Measurements from ENCODE around the gene NUP43.
"Not testable (repeated sequence)": the region's sequence is repeated elsewhere in the genome, so short reads cannot be mapped to it uniquely, and the experiment has no call there.

The NUP43 gene

DNA sequence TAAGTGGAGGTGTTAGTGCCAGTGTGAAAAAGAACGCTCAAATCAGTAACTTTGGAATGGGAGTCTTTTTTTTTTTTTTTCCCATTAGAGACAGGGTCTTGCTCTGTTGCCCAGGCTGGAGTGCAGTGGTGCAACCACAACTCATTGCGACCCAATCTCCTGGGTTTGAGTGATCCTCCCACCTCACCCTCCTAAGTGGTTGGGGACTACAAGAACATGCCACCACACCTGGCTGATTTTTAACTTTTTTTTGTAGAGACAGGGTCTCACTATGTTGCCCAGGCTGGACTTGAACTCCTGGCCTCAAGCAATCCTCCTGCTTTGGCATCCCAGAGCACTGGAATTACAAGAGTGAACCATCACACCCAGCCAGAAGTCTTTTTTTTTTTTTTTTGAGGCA, 48.2 kb downstream of the NUP43 start:
- no peak for DNase-seq (ENCODE audit: low read depth, low spot score)
- H3K4me3 ChIP-seq (ENCODE audit: low read depth, low read length), result no peak overlapping the region
- in situ Hi-C loops (cut with HindIII; ENCODE audit: low sequenced_read_pairs), result no loop called here
- TF ChIP-seq, protein P1, sequence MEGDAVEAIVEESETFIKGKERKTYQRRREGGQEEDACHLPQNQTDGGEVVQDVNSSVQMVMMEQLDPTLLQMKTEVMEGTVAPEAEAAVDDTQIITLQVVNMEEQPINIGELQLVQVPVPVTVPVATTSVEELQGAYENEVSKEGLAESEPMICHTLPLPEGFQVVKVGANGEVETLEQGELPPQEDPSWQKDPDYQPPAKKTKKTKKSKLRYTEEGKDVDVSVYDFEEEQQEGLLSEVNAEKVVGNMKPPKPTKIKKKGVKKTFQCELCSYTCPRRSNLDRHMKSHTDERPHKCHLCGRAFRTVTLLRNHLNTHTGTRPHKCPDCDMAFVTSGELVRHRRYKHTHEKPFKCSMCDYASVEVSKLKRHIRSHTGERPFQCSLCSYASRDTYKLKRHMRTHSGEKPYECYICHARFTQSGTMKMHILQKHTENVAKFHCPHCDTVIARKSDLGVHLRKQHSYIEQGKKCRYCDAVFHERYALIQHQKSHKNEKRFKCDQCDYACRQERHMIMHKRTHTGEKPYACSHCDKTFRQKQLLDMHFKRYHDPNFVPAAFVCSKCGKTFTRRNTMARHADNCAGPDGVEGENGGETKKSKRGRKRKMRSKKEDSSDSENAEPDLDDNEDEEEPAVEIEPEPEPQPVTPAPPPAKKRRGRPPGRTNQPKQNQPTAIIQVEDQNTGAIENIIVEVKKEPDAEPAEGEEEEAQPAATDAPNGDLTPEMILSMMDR (IDR thresholded peaks at IDR 0.05; ENCODE audit: low read depth, low read length), result no peak

DNA sequence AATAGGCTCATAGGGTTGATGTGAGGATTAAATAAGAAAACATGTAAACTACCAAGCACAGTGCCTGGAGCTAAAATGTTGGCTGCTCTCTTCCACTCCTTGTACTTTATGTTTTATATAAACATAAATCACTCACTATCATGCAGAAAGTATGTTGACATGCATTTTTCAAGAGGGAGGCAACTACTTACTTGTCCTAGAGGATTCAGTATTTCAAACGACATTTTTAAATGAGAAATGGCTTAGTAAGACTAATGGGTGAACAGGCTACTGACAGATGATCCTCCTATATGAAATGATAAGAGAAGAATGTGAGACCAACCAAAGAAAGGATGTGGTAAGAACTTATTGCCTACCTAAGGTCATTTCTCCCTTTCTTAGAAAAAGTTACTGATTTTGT, 49.4 kb downstream of the NUP43 start:
- no peak overlapping the region for H3K4me3 ChIP-seq (ENCODE audit: low read depth, low read length)
- TF ChIP-seq, protein P1 (IDR thresholded peaks at IDR 0.05; ENCODE audit: low read depth, low read length), result no peak
- no peak for DNase-seq (ENCODE audit: low read depth, low spot score)
- in situ Hi-C loops (cut with HindIII; ENCODE audit: low sequenced_read_pairs), result no loop called here

DNA sequence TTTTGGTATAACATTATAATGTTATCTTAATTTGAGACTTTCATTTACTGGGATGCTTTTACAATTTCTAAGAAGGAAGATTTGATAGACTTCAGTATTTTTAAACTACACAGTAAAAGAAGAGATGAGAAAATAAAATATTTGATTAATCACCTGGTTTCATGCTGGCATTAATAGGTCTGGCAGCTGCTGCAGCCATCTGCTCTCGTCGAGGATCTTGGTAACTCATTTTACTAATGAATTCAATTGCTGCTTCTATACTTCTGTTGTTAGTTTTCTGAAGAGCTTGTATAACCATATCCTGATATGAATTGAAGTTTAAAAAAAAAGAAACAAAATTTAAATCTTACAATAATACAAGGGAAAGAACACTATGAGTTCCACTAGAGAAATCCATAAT, 51.4 kb downstream of the NUP43 start:
- in situ Hi-C loops (cut with HindIII; ENCODE audit: low sequenced_read_pairs), result no loop called here
- H3K4me3 ChIP-seq (ENCODE audit: low read depth, low read length), result no peak overlapping the region
- no peak for DNase-seq (ENCODE audit: low read depth, low spot score)
- TF ChIP-seq, protein P1 (IDR thresholded peaks at IDR 0.05; ENCODE audit: low read depth, low read length), result no peak

DNA sequence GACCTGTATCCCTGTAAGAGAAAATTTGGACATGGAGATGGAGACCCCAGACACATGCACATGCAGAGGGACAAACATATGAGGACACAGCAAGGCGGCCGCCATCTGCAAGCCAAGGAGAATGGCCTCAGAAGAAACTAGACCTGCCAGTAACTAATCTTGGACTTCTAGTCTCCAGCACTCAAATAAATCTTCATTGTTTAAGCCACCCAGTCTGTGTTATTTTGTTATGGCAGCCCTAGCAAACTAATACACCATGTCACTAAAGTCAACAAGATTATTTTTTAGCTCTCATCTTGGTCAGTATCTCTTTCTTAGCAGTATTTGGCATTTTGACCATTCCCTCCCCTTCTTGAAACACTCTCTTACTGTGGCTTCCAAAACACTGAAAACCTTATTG, 55.1 kb downstream of the NUP43 start:
- H3K4me3 ChIP-seq (ENCODE audit: low read depth, low read length), result no peak overlapping the region
- TF ChIP-seq, protein P1 (IDR thresholded peaks at IDR 0.05; ENCODE audit: low read depth, low read length), result no peak
- DNase-seq (ENCODE audit: low read depth, low spot score), result no peak
- in situ Hi-C loops (cut with HindIII; ENCODE audit: low sequenced_read_pairs), result no loop called here

DNA sequence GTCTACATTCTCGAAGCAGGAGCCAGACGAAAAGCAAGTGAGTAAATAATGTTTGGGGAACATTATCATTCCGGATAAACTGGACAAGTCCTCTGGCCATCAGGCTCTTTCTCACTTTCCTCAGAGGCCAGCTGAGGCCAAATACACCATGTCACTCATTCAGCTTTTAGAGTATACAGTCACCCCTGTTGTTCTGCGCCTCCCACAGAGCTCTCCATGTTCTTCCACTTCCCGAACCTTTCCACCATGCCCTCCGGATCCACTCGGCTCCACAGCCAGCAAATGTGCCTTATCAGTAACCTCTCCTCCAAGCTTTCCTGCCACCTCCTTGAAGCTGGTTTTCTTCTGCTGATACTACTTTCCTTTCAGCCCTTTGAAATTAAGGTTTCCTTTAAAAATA, 60.1 kb downstream of the NUP43 start:
- in situ Hi-C loops (cut with HindIII; ENCODE audit: low sequenced_read_pairs), result no loop called here
- DNase-seq (ENCODE audit: low read depth, low spot score), result no peak
- no peak overlapping the region for H3K4me3 ChIP-seq (ENCODE audit: low read depth, low read length)
- TF ChIP-seq, protein P1 (IDR thresholded peaks at IDR 0.05; ENCODE audit: low read depth, low read length), result no peak

DNA sequence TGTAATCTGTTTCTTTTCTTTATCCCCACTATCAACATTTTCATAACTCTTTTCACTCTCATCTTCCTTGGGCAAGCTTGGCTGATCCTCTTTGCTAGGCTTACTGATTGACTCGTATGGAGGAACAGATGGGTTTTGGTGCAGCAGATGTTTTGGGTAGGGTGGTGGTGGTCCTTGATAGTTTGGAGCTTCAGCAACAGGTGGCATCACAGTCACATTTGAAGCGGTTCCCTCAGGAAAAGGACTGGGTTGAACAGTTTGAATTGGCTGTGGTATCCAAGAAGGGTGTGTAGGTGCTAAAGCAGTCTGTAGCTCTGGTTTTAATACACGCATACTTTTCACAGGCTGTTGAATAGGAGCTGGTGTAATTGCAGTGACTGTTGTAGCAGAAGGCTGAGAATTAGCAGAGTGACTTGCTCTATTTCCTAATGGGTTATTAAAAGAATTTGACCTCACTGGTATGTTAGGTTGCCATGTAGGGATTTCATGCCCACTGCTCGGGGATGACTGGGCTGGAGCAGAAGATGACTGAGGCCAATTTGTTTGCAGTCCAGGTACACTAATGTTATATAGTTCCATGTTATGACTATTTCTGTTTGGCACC, 63.0 kb downstream of the NUP43 start:
- TF ChIP-seq, protein P1 (IDR thresholded peaks at IDR 0.05; ENCODE audit: low read depth, low read length), result no peak
- no peak overlapping the region for H3K4me3 ChIP-seq (ENCODE audit: low read depth, low read length)
- in situ Hi-C loops (cut with HindIII; ENCODE audit: low sequenced_read_pairs), result no loop called here
- DNase-seq (ENCODE audit: low read depth, low spot score), result no peak

DNA sequence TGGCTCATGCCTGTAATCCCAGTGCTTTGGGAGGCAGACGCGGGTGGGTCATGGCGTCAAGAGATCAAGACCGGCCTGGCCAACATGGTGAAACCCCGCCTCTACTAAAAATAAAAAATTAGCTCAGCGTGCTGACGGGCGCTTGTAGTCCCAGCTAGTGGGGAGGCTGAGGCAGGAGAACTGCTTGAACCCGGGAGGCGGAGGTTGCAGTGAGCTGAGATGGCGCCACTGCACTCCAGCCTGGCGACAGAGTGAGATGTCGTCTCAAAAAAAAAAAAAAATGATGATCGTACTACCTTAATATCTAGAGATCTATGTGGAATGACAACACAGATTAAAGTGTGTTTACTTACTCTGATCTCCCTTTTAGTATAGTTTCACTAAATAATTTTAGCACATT, 64.5 kb downstream of the NUP43 start:
- H3K4me3 ChIP-seq (ENCODE audit: low read depth, low read length); DNase-seq (ENCODE audit: low read depth, low spot score); in situ Hi-C loops (cut with HindIII; ENCODE audit: low sequenced_read_pairs): not testable (repeated sequence)

Measured in astrocyte of the spinal cord (primary cell).